HG02852 (cell line): ENCODE data around the gene DNAAF5.
"Not testable (repeated sequence)": the region's sequence is repeated elsewhere in the genome, so short reads cannot be mapped to it uniquely, and the experiment has no call there.

Experiments
- ATAC-seq: cut with Tn5 transposase; IDR thresholded peaks from one replicate; pipeline ENCODE4 v1.9.1; 2021; ENCODE audit warnings: mild to moderate bottlenecking, moderate library complexity; ENCODE audit not compliant: unreplicated experiment

The DNAAF5 gene

DNA sequence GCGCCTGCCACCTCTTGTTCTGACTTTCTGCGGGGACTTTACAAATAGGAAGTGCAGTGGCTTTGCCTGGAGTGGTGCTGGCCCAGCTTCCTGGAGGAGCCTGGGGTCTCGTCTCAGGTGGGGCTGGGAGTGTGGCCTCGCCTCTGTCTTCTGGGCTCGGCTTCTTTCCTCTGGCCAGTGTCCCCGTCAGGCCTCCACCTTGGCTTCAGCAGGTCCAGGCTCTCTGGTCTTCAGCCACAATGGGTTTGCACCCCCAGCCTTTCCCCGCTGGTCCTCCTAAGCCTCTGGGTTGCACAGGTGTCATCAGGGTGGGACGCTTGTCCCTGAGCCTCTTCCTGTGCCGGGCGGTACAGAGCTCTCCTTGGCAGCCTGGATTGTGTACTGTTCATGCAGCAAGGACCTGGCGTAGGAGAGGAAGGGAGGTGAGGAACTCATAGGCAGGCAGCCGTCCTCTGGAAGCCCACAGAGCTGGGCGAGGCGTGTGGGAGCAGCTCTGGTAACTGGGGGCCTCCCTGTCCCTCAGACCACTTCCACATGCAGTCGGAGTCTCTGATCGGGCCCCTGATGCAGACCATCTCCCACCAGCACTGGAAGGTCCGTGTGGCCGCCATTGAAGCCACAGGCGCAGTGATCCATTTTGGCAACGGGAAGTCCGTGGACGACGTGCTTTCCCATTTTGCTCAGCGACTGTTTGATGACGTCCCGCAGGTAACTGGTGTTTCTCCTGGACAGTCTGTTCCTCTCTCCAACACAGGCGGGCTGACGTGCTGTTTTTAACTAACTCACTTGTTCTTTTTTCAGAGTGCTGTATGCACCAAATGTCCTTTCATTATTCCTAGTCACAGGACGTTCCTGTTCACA is 2.9 kb downstream of the DNAAF5 start:
- ATAC-seq: no peak

DNA sequence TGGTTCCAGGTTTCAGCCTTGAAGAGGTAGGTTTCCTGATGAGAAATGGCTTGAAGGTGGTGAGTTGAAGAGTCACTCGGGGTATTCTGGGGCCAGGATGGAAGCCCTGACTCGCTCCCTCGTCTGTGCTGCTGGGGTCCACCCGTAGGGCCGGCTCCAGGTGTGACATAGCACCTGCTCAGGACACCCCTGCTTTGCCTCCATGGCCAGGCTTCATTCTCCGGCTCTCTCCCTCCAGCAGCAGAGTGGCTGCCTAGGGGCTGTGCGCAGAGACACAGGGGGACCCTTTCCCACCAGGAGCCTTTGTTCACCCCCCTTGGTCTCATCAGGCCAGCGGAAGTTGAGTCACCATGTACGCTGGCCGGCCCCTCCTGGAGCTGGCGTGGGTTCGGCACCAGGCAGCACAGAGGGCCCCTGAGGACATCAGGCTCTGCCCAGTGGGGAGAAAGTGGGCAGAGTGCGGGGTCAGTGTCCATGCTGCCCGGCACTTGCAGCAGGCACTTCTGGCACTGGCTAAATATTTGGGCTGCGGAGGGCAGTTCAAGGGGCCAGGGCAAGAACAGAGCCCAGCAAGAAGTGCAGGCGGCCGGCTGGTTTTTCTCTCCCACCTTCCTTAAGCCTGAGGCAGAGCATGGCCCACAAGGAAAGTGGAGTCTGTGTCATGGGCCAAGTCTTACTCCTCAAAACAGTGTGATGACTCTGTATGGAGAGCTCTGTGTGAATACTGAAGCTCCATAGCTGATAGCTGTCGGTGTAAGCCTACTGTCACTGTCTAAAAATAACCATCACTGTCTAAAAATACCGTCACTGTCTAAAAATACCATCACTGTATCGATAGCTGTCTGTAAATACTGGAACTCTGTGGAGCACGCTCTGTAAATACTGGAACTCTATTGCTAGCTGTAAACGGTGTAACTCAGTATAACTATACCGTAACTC is 4.3 kb downstream of the DNAAF5 start:
- no peak for ATAC-seq

GRCh38 chr7:731440-732085 is 5.1 kb downstream of the DNAAF5 start:
- ATAC-seq: no peak

DNA sequence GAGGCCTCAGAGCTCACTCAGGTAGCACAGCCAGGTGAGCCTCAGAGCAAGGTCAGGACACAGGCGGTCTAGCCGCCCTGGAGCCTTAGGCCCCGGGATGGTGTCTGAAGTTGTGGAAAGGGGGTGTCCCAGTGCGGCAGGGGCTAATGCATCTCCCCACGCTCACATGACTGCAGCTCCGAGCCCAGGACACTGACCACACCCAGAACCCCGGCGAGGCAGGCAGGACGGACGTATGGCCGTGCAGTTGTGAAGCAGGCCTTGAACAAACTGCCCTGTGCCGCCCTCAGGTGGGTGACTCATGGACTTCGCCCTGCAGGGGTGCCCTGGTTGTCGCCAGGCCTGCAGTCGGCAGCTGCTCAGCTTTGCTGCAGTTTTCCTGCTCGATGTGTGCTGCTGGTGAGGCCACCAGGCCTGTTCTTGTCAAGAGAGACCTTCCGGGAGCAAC is 5.6 kb downstream of the DNAAF5 start:
- no peak for ATAC-seq

DNA sequence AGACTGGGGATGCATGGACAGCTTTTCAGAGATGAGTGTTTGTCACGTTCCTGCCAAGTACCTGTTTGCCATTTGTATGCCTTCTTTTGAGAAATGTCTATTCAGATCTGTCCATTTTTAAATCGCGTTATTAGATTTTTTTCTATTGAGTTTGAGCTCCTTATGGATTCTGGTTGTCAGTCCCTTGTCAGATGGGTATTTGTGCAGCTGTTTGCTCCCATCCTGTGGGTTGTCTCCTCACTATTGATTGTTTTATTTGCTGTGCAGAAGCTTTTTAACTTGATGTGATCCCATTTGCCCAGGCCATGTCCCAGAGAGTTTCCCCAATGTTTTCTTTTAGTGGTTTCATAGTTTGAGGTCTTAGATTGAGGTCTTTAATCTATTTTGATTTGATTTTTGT is 6.1 kb downstream of the DNAAF5 start:
- ATAC-seq: no peak

GRCh38 chr7:734214-734613 is 7.7 kb downstream of the DNAAF5 start:
- ATAC-seq: no peak

- ATAC-seq: no peak
These were observed 8.3 kb downstream of the DNAAF5 start for GRCh38 chr7:734808-735207.

DNA sequence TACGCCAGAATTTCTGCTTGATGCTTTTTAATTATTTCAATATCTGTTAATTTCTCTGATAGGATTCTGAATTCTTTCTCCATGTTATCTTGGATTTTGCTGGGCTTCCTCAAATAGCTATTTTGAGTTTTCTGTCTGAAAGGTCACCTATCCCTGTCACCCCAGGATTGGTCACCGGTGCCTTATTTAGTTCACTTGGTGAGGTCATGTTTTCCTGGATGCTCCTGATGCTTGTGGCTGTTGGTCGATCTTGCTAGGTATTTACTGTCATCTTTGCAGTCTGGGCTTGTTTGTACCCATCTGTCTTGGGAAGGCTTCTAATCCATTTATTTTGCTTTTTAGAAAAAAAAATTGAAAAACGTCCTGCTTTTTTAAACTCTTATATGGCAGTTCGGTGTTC is 11.7 kb downstream of the DNAAF5 start:
- no peak for ATAC-seq

- no peak for ATAC-seq
These were observed 12.4 kb downstream of the DNAAF5 start for GRCh38 chr7:738723-739454.

DNA sequence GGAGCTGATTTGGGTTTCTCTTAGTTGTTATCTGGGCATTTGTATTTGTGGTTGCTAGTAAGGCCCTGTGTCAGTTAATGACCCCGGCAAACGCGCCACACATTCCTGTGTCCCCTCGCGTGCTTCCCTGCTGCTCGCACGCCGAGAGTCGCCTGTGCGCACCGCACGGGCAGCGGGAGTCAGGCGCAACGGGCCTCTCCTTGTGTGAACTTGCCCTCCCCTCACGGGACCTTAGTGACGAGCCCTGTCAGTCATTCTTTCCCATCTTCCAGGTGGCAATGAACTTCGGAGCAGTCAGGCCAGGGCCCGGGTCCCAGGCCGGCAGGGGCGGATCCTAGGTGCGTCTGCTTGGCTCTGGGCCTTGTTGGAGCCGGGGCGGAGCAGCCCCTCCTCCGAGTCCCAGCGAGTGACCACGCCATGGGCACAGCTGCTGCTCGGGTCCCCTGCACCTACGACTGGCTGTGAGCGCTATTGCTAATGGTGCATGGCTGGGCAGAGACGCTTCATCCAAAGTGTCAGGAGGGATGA is 13.0 kb downstream of the DNAAF5 start:
- no peak for ATAC-seq

DNA sequence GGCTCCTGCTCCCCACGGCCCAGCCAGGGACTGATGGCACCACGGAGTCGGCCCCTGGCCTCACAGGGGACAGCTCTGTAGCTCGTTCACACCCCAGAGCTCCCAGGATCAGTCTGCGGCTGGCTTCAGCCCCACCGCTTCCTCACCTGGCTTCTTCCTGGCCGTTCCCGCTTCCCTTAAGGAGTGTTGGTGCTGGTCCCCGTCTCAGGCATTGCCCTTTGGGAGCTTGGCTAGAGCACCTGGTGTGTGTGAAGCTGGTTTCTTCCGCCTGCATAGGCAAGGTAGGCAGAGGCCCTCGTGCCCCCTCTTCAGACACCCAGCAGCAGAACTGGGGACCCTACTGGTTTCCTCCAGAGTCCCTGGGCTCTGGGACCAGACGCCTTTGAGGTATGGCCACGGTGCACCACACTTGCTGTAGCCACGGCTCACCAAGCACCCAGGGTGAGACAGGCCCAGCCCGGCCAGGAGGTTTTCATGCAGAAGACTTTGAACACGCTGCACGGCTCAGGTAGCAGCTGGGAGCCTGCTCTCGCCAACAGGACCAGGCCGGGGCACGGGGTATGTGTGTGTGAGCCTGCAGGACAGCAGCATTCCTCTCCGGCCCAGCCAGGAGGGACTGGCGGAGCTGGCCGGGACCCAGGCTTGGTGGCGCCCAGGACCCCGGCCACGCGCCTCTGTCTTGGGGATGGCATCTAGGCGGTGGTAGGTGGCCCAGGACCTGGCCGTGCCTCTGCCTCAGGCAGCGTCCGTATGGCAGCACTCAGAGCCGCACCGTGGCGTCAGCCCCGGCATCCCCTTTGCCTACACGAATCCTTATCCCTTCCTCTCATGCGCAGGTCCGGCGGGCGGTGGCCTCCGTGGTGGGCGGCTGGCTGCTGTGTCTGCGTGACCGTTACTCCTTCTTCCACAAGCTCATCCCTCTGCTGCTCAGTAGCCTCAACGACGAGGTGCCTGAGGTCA is 13.8 kb downstream of the DNAAF5 start:
- ATAC-seq: no peak

GRCh38 chr7:741191-741671 is 14.7 kb downstream of the DNAAF5 start:
- no peak for ATAC-seq

DNA sequence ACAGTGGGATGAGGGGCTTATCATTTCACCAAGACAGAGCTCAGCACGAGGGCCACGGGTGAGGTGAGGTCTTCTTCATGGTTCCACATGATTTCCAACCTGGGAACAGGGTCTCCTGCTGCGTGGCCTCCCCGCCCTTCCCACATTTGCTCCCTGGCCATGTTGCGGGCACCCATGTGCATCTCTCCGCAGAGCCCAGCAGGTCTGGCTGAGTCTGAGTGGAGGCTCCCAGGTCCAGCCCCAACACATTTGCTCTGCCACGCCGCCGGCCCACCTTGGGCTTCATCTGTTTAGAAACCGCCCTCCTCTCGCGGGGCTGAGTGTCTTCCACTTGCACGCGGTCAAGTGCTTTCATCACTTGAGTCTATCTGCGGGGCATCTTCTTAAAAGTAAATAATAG is 15.4 kb downstream of the DNAAF5 start:
- ATAC-seq: no peak

GRCh38 chr7:742791-743190 is 16.3 kb downstream of the DNAAF5 start:
- no peak for ATAC-seq

GRCh38 chr7:743341-744127 is 17.0 kb downstream of the DNAAF5 start:
- ATAC-seq: not testable (repeated sequence)

GRCh38 chr7:744128-744520 is 17.6 kb downstream of the DNAAF5 start:
- not testable (repeated sequence) for ATAC-seq

DNA sequence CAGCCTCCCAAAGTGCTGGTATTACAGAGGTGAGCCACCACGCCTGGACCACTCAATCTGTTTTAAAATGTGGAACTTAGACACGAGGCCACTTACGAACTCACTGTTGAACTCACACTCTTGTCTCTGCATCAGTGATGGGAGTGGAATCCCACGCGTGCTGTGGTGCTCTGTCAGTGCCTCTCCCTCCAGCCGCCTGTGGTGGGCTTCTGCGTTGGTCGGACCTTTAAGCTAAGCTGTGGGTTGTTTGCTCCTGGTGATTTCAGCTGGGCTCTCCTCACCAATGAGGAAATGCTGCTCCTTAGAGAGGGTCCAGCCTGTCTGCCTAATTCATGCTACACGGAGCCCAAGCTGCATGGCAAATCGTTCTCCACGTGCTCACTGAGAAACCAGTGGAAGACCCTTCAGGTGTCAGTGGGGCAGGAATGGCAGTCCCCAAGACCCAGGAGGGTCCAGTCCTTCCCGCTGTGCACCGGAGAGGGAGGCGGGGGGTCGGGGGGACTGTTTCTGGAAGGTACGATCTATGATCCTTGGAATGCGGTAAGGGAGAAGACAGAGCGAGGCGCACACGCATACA is 18.4 kb downstream of the DNAAF5 start:
- no peak for ATAC-seq
